Thoracic aorta (tissue), 2 donors: Measurements from ENCODE around the gene GCK. TPM values are rescaled to one million over a fixed set of nuclear protein-coding genes. Genes with fewer than 3 reads are reported as not detected.

Experiments
- ATAC-seq: fragments of 150-250 bp; one replicate; pipeline ENCODE4 v1.8.0; 2017; ENCODE audit warnings: low read depth; ENCODE audit not compliant: insufficient number of reproducible peaks, low FRiP score
- DNase-seq: peaks from one replicate; pipeline ENCODE4 v3.0.0-alpha.2; 2020; ENCODE audit warnings: low spot score
- H3K27ac ChIP-seq, 2 donors: fragments of 200-600 bp; sonication (generic); 1 replicate in 1 of 2; 2 replicates in 1 of 2; pipeline ENCODE4 v1.5.1; 2016; ENCODE audit warnings: mild to moderate bottlenecking in 2 of 2, moderate library complexity in 2 of 2
- H3K27me3 ChIP-seq: fragments of 200-600 bp; sonication (generic); replicated peaks from 2 replicates; pipeline ENCODE4 v1.6.0; 2016; ENCODE audit warnings: mild to moderate bottlenecking; ENCODE audit not compliant: insufficient read depth
- H3K36me3 ChIP-seq: fragments of 200-600 bp; sonication (generic); one replicate; pipeline ENCODE4 v1.5.1; 2016
- H3K4me1 ChIP-seq, 2 donors: fragments of 200-600 bp; sonication (generic); 1 replicate in 1 of 2; 2 replicates in 1 of 2; pipeline versions ENCODE4 v1.5.1 to v1.6.0; 2016; ENCODE audit warnings: low read depth in 2 of 2, mild to moderate bottlenecking in 1 of 2; ENCODE audit not compliant: control insufficient read depth in 1 of 2
- H3K4me3 ChIP-seq: fragments of 200-600 bp; sonication (generic); 2 replicates; pipeline ENCODE4 v1.5.1; 2016; ENCODE audit warnings: mild to moderate bottlenecking
- H3K9me3 ChIP-seq: fragments of 200-600 bp; sonication (generic); 2 replicates; pipeline ENCODE4 v1.5.1; 2016
- total RNA-seq, 2 donors: library from RNA; depleted of rRNA; stranded (reverse); fragments of >200 nt; gene quantifications; one replicate each; pipeline versions ENCODE4 v1.1.0 to v1.2.3, GENCODE V29; 2016
- TF ChIP-seq, protein P1 (sequence below): fragments of 200-600 bp; sonication (generic); IDR thresholded peaks from one replicate; pipeline ENCODE4 v1.5.1; 2019; ENCODE audit warnings: antibody characterized with exemption

The GCK gene
- total RNA-seq, 2 donors from 2014 or later, result 1.6 to 2.3 TPM

GRCh38 chr7:44213877-44214388 lies 24.7 kb upstream of the GCK start:
- TF ChIP-seq, protein P1, sequence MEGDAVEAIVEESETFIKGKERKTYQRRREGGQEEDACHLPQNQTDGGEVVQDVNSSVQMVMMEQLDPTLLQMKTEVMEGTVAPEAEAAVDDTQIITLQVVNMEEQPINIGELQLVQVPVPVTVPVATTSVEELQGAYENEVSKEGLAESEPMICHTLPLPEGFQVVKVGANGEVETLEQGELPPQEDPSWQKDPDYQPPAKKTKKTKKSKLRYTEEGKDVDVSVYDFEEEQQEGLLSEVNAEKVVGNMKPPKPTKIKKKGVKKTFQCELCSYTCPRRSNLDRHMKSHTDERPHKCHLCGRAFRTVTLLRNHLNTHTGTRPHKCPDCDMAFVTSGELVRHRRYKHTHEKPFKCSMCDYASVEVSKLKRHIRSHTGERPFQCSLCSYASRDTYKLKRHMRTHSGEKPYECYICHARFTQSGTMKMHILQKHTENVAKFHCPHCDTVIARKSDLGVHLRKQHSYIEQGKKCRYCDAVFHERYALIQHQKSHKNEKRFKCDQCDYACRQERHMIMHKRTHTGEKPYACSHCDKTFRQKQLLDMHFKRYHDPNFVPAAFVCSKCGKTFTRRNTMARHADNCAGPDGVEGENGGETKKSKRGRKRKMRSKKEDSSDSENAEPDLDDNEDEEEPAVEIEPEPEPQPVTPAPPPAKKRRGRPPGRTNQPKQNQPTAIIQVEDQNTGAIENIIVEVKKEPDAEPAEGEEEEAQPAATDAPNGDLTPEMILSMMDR, result no peak
- Histone ChIP-seq H3K9me3 (no peaks in the 10 kb centered on the region), H3K4me1 (no peaks in the 10 kb centered on the region), H3K4me3 (no peak overlapping the region), H3K27me3 (no peaks in the 10 kb centered on the region), H3K27ac (no peak overlapping the region), H3K36me3 (peaks cover 37% of the 10 kb centered on the region)
- ATAC-seq (no peak), DNase-seq (no peak)

DNA sequence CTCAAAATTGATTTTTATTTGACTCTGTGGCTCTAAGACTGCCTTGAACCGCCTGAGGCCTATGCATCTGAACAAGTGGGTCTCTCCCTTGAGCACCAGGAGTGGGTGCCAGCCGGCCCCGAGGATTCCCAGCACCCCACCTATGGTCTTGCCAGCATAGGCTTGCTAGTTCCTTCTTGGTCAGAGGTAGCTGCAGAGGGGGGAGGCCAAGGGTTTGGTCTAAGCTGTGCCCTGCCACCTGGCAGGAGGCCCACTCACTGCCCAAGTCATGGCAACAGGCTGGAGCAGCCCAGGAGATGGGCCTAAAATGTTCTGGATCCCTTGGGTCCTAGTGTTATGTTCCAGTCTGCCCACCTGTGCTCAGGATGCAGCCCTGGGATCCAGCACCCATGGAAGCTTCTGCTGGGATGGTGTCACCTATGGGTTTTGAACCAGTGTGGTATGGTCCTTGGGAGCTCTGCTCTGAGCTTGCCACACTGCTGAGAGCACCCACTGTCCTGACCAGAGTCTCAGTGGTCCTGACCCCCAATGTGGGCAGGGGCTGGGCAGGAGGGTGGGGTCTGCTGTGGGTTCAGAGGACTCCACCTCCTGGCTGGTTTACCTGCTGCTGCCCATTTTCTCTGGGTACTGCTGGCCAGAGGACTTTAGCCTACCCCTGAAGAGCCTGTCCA lies 24.1 kb upstream of the GCK start:
- ATAC-seq, result no peak
- DNase-seq, result no peak
- Histone ChIP-seq H3K4me1 (no peaks in the 10 kb centered on the region), H3K27ac (no peak overlapping the region), H3K9me3 (no peaks in the 10 kb centered on the region), H3K27me3 (no peaks in the 10 kb centered on the region), H3K36me3 (peaks cover 42% of the 10 kb centered on the region), H3K4me3 (no peak overlapping the region)
- TF ChIP-seq, protein P1, result no peak

- Histone ChIP-seq H3K27me3 (no peaks in the 10 kb centered on the region), H3K27ac (no peak overlapping the region), H3K4me3 (no peak overlapping the region), H3K36me3 (peaks cover 49% of the 10 kb centered on the region), H3K9me3 (no peaks in the 10 kb centered on the region), H3K4me1 (no peaks in the 10 kb centered on the region)
- DNase-seq (no peak), ATAC-seq (no peak)
- TF ChIP-seq, protein P1, result no peak
Observed at GRCh38 chr7:44212581-44213184, 23.4 kb upstream of the GCK start.

DNA sequence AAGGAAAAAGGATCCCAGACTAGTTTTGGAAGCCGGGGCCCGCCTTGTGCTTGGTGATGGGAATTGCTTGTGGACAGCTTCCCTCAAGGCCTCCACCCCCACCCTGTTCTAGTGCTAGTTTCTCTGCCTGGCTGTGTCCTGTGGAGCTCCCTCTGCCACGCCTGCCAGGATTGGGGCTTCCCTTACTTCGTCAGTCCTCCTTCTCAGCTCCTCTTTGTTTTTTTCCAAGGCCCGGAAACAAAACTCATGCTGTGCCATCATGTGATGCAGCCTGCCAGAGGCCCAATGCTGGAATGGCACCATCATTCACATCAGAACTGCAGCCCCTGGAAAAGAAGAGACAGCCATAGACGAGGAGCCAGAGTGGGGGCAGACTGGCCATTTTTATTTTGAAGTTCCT lies 22.8 kb upstream of the GCK start:
- TF ChIP-seq, protein P1, result no peak
- Histone ChIP-seq H3K27ac (no peak overlapping the region), H3K9me3 (no peaks in the 10 kb centered on the region), H3K36me3 (peaks cover 53% of the 10 kb centered on the region), H3K27me3 (no peaks in the 10 kb centered on the region), H3K4me1 (no peaks in the 10 kb centered on the region), H3K4me3 (no peak overlapping the region)
- no peak for DNase-seq
- ATAC-seq, result no peak

DNA sequence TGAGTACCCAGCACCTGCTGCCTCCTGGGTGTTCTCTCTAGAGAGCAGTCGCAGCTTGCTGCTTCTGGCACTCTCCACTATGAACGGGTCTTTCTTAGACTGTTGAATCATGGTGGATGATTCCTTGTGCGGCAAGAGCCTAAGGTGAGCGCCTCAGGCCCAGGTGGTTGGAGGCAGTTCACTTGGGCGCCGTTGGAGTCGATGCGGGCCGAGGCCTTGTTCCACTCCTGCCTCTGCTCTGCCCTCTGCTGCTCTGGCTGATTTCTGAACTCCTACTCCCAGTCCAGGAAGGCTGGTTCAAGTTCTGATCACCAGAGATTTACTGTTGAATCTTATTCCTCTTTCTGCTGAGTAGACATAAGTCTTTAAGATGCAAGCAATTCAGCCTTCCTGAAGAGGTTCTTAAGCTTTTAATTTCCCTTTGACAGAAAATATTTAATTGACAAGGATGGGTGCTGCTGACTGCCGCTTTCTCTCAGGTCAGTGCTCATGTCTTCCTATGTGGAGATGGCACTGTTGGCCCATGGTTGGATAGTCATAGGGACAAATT lies 22.0 kb upstream of the GCK start:
- Histone ChIP-seq H3K36me3 (peaks cover 59% of the 10 kb centered on the region), H3K27ac (no peak overlapping the region), H3K27me3 (no peaks in the 10 kb centered on the region), H3K4me1 (no peaks in the 10 kb centered on the region), H3K4me3 (no peak overlapping the region), H3K9me3 (no peaks in the 10 kb centered on the region)
- TF ChIP-seq, protein P1, result no peak
- ATAC-seq (no peak), DNase-seq (no peak)
